HG03354 (cell line): ENCODE measurements around the gene ADRA2B.
"Not testable (repeated sequence)": the region's sequence is repeated elsewhere in the genome, so short reads cannot be mapped to it uniquely, and the experiment has no call there.

Experiments
- ATAC-seq: cut with Tn5 transposase; IDR thresholded peaks from one replicate; pipeline ENCODE4 v1.9.1; 2021; ENCODE audit warnings: mild to moderate bottlenecking; ENCODE audit not compliant: unreplicated experiment, poor library complexity, severe bottlenecking

The ADRA2B gene

DNA sequence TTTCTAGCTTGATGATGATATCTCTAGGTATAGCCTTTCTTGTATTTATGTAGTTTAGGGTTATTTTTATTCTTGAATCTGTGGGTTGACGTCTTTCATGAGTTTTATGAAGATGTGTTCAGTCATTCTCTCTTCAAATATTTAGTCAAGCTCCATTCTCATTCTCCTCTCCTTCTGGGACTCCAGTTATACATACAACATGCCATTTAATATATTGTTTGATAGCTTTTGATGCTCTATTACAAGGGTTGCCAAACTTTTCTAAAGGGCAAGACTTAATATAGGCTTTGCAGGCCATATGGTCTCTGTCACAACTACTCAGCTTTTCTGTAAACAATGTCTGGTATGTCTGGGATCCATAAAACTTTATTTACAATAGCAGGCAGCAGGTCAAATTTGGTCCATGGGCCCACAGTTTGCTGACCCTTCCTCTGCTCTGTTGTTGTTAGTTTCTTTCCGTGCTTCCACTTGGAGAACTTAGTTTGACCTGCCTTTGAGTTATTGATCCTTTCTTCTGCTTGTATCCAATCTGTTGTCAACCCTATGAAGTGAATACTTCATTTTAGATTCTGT, 41.1 kb downstream of the ADRA2B start:
- ATAC-seq: no peak

DNA sequence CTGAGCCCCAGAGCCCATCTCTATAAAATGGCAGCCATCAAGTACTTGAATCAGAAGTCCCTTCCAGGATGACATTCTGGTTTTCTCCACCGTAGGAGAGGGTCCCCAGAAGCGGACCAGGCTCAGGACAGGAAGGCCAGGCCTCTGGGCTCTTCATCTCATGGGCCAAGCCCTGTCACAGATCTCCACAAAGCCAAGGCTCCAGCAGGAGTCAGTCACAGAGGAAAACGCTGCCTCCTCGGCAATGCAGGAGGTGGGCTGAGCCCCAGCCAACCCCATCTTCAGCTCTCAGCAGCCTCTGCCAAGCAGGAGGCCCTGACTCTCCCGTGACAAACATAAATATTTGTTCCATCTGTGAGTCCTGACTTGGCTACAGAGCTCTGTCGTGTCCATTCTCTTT, 42.2 kb downstream of the ADRA2B start:
- no peak for ATAC-seq

DNA sequence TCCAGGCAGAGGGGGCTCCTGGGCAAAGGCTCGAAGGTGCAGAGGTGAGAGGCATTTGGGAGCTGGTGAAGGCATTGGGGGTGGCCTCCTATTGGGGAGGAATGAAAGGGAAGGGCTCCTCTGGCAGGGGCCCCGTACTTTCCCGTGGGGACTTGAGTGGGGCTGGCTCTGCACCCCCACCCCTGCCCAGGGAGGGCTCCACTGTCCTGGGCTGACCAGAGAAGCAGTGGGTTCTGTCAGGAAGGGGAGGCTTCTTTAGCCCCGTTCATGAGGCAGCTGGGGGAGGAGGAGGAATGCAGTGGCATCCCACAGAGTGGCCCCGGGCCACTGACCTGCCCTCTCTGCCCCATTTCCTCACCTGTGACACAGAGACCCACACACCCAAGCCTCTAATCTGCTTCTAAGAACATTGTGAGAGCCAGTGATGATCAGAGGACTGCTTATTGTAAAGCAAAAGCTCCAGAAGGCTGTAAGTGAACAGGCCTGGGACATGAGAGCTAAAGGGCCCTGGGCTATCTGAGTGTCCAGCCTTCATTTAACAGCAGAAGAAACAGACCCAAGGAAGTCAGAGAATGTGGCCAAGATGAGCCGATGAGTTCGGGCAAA, 43.1 kb downstream of the ADRA2B start:
- ATAC-seq: no peak

- no peak for ATAC-seq
Measured at GRCh38 chr2:96072746-96073145, 43.6 kb downstream of the ADRA2B start.

DNA sequence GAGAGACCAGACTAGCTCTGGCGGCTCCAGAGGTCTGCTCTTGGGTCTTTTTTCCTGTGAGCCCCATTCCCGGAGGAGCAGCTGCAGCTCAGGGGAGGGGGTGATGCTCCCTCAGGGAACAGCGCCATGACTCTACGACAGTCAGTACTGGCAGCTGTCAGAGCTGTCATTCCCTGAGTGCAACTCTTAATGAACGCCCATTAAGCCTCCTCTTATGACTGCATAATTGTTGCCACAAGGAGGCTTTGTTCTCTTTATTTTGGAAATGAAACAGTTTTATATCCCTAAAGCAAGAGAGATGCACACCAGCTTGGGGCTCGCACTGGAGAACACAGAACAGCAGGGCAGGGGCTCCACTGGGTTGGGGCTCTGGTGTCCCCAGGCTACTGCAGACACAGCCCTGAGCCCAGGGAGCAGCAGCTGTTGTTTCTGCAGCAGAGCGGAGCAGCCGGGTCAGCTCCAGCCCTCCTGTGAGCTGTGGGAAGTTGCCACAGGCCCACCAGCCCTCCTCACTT, 44.3 kb downstream of the ADRA2B start:
- not testable (repeated sequence) for ATAC-seq

DNA sequence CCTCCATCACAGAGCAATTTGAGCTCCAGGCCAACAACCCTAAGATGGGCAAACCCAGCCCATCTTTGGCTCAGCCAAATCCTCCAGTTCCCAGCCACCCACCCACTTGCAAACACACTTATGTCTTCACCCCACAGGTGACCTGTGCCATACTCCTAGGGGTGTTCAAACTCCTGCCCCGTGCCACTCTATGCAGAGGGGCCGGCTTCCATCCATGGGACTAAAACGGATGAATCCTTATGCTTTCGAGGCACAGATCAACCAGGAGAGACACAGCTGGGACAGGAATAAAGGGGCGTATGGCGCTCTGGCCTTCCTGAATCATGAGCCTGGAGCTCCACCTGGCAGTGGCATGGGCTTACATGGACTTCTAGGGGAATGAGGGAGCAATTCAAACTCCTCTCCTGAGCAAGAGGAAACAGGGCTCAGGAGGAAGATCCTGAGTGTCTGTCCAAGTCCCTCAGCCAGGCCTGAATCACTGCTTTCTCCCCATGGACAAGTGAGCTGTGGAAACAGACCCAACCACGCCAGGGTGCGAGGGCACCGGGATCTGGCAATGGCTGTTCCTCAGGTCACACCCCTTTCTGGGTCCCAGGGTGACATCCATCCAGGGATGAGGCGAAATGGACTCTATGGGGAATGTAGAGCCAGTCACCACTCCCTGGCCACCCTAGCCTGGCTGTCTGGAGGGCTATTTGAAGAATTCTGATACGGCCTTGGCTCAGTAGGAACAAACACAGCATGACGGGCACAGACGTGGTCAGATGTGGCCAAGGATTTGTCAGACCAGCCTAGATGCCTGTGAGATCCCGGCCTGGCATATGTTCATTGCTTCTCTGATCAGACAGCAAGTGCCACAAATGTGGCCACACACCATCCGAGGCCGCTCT, 45.0 kb downstream of the ADRA2B start:
- ATAC-seq: not testable (repeated sequence)

- not testable (repeated sequence) for ATAC-seq
Measured at GRCh38 chr2:96070351-96070750, 46.0 kb downstream of the ADRA2B start.

GRCh38 chr2:96069878-96070277, 46.5 kb downstream of the ADRA2B start:
- ATAC-seq: not testable (repeated sequence)

DNA sequence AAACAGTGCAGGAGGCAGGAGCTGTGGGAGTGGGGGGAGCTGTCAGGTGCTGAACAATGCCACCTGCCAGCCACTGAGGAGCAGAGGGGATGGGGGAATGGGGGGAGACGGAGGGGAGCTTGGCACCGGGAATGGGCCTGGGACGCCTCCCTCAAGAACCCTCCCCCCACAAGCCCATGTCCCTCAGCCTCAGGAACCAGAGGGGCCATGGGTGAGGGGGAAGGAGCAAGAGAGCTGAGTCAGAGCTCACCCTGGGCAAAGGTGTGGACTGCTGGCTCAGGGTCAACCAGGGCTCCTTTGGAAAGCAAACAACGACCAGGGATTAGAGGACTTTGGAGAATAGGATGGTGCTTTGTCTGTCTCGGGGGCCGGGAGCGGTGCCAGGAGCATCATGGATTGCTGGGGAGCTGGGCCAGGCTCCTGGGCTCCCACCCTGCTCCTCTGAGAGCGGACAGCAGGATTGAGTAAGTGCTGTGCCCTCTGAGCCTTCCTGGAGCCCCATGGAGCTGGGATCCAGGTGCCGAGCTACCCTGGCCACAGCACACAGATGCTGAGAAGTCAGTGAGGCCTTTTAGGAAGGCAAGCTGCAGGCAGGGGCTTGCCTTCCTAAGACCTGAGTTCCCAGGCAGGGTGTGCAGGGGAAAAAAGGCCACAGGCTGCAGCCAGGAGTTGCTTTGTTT, 48.3 kb downstream of the ADRA2B start:
- not testable (repeated sequence) for ATAC-seq

GRCh38 chr2:96067098-96067660, 49.2 kb downstream of the ADRA2B start:
- not testable (repeated sequence) for ATAC-seq

DNA sequence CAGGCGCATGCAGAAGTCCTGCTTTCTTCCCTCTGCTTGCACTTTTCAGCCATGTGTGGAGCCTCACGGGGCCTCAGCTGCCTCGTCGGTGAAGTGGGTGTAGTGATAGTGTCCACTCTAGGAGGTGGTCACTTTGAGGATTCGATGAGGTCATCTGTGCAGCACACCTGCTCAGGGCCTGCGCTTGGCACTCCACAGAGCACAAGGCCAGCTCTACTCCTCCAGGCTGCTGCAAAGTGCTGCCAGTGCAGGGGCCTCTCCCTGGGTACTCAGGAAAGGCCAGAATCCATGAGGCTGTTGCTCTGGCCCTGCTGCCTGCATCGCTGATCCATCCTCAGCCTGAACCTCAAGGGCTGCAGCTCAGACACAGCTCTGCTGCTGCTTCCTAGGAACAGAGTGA, 49.9 kb downstream of the ADRA2B start:
- not testable (repeated sequence) for ATAC-seq

DNA sequence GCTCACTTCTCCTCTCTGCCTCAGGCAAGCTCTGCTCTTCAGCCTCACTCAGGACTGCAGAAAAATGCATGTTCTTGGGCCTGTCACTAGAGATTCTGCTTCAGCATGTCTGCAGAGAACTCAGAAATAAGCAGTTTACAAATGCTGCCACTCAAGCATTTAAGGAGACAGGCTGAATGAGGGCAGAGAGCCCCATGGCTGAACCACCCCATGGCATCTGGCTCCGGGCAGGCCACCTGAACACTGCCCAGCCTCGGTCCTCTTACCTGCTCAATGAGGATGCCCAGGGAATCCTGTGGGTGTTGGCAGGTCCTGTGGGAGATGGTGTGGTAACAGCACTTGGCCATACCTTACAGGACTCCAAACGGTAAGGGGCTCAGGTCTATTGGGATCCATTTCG, 50.4 kb downstream of the ADRA2B start:
- ATAC-seq: not testable (repeated sequence)

DNA sequence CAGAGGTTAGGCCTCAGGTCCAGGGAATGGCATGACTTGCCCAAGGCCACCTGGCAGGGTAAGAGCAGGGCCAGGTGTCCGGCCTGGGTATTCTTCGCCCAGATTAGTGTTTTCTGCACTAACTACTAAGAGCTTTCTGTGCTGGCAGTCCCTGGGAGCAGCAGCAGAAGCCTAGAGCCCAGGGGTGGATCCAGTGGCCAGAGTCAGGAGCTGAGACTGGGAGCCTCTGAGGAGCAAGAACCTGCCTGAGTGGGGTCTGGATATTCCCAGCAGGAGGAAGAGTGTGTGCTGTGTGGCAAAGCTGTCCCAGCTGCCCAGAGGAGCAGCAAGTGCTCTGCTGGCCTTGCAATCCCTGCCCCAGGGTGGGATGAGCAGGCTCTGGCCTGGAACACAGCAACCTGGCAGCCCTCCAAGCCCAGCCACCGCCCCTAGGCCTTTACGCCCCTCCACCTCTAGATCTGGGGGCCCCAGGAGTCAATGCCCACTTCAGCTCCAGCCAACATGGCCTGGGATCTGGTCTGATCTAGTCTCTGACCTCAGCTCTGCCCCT, 50.9 kb downstream of the ADRA2B start:
- no peak for ATAC-seq

DNA sequence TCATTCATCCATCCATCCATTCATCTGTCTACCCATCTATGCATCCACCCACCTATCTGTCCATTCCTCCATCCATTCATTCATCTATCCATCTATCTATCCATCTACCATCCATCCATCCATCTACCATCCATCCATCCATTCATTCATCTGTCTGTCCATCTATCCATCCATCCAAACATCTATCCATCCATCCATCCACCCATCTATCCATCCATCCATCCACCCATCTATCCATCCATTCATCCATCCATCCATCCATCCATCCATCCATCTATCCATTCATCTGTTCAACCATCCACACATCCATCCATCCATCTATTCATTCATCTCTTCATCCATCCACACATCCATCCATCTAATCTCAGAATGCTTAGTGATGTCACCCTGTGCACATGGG, 51.6 kb downstream of the ADRA2B start:
- ATAC-seq: not testable (repeated sequence)

DNA sequence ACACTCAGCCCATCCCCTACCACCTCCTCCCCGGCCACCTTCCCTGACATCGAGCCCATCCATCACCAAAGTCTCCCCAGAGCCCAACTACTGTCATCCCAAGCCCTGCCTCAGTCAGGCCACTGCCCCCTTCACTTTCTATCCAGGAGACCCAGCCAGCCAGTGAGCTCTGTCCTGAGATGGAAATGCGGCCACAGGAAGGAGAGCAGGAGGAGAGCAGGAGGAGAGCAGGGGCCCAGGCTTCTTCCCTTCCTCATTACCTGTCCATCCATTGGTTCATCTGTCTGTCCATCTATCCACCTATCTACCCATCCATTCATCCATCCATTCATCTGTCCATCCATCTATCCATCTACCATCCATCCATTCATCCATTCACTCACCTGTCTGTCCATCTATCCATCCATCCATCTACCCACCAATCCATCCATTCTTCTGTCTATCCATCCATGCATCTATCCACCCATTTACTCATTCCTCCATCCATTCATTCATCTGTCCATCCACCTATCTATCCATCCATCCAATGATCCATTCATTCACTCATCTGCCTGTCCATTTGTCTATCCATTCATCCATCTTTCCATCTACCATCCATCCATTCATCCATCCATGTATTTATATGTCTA, 52.2 kb downstream of the ADRA2B start:
- ATAC-seq: not testable (repeated sequence)

DNA sequence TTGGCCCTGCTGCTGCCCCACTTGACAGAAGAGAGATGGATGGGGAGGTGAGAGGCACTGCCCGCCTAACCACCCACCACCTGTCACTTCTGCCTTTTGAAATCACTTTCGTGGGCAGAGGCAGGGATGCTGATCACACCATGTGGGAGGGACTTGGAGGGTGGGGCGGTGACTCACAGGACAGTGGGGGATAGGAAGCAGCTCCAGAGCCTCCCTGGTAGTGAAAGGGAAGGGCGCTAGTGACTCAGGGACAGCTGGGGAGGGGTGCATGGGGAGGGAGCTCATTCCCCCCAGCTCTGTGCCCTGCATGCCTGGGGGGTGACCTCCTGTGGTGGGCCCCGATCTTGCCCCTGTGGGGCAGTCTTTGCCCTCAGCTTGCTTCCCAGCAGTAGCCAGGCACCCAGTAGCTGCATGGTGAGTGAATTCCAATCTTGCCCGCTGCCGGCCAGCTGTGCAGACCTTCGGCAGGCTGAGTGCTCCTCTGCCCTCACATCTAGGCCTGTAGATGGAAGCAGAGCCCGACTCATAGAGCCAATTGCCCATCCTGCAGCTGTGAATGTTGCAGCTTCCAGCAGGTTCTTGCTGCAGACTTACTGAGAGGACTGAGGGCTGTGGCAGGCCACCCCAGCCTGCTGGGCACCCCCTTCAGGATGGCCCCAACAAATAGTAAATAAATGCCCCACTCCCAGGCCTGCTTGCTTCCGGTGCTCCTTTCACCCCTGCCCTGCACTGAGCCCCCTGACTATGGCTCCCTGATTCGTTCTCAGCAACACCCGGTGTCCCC, 53.1 kb downstream of the ADRA2B start:
- ATAC-seq: not testable (repeated sequence)
